A549 (cell line): ENCODE data around the gene FBXO28. TPM values are rescaled to one million over a fixed set of nuclear protein-coding genes. Genes with fewer than 3 reads are reported as not detected.

Experiments used
- ATAC-seq, 2 experiments: fragments of 200-7000 bp in 1 of 2; fragments of >200 bp in 1 of 2; cut with Nextera tagmentation in 1 of 2; cut with Tn5 transposase in 1 of 2; 3 replicates each; pipeline versions ENCODE4 v1.8.0 to v1.9.1; 2018 to 2020; ENCODE audit warnings: mild to moderate bottlenecking in 1 of 2, moderate library complexity in 1 of 2
- CTCF ChIA-PET: fragments of 300-600 bp; sonication (Branson Sonifier 250); formaldehyde crosslinking; extraction: SDS; loops from one replicate; lab custom pipeline; 2021; ENCODE audit warnings: antibody characterized with exemption, inconsistent platforms; lab: Yijun Ruan, JAX
- POLR2A ChIA-PET: fragments of 350-600 bp; formaldehyde crosslinking; extraction: SDS; loops from one replicate; lab custom pipeline; 2021; ENCODE audit warnings: antibody characterized with exemption, inconsistent platforms; lab: Yijun Ruan, JAX
- DNase-seq, 2 experiments: peaks; one replicate each; pipeline versions ENCODE4 v3.0.0 to v3.0.0-alpha.2; 2011 to 2016; ENCODE audit warnings: low read depth in 1 of 2, low spot score in 1 of 2
- FAIRE-seq: peaks from 2 replicates; lab custom pipeline; 2011; peaks lifted over from hg19 to GRCh38; lab: Jason Lieb, UNC
- H3K27ac ChIP-seq, 2 experiments: fragments of >200 bp; sonication (Bioruptor Twin); formaldehyde crosslinking; 3 replicates each; pipeline ENCODE4 v1.5.1; 2016 to 2017
- H3K4me1 ChIP-seq: fragments of >200 bp; sonication (Bioruptor Twin); formaldehyde crosslinking; 3 replicates; pipeline ENCODE4 v1.6.1; 2016
- H3K4me2 ChIP-seq: fragments of >200 bp; sonication (Bioruptor Twin); formaldehyde crosslinking; 3 replicates; pipeline ENCODE4 v1.6.1; 2016
- H3K4me3 ChIP-seq: fragments of >200 bp; sonication (Bioruptor Twin); formaldehyde crosslinking; 3 replicates; pipeline ENCODE4 v1.5.1; 2016
- H3K9me3 ChIP-seq: fragments of >200 bp; sonication (Bioruptor Twin); formaldehyde crosslinking; 3 replicates; pipeline ENCODE4 v1.6.1; 2016
- CBX2 ChIP-seq: fragments of 200-600 bp; sonication (generic); IDR thresholded peaks from 2 replicates; pipeline ENCODE4 v1.6.1; 2016; ENCODE audit warnings: low read depth, mild to moderate bottlenecking, borderline replicate concordance
- CBX8 ChIP-seq: fragments of 200-600 bp; sonication (generic); IDR thresholded peaks from 2 replicates; pipeline ENCODE4 v1.6.1; 2016
- CHD4 ChIP-seq: fragments of 200-600 bp; sonication (generic); IDR thresholded peaks from 2 replicates; pipeline ENCODE4 v1.6.1; 2016; ENCODE audit warnings: antibody characterized with exemption, mild to moderate bottlenecking, borderline replicate concordance
- ESRRA ChIP-seq: fragments of 150-350 bp; IDR thresholded peaks from 2 replicates; pipeline ENCODE4 v1.6.1; 2014; ENCODE audit warnings: mild to moderate bottlenecking, low read length, borderline replicate concordance
- FOSL2 ChIP-seq, 2 experiments: fragments of 450-650 bp in 1 of 2; fragments of >200 bp in 1 of 2; sonication (Bioruptor Twin) in 1 of 2; formaldehyde crosslinking; IDR thresholded peaks; 2 replicates each; pipeline versions ENCODE4 v1.5.0 to v1.6.1; 2016 to 2020; ENCODE audit warnings: mild to moderate bottlenecking in 1 of 2, moderate library complexity in 1 of 2
- GATA3 ChIP-seq: IDR thresholded peaks from 2 replicates; pipeline ENCODE4 v1.6.1; 2012; ENCODE audit warnings: borderline replicate concordance
- HDAC2 ChIP-seq: fragments of 200-600 bp; sonication (generic); IDR thresholded peaks from 2 replicates; pipeline ENCODE4 v1.6.1; 2016
- HEYL ChIP-seq: fragments of 250-450 bp; sonication (Bioruptor Pico); IDR thresholded peaks from 2 replicates; pipeline ENCODE4 v1.8.0; 2021; ENCODE audit warnings: mild to moderate bottlenecking, moderate library complexity
- HOXA7 ChIP-seq: fragments of 250-450 bp; sonication (Bioruptor Pico); IDR thresholded peaks from 2 replicates; pipeline ENCODE4 v1.5.0; 2020; ENCODE audit warnings: mild to moderate bottlenecking, moderate library complexity
- HOXB13 ChIP-seq: fragments of 250-450 bp; sonication (Bioruptor Pico); IDR thresholded peaks from 2 replicates; pipeline ENCODE4 v1.5.0; 2020; ENCODE audit warnings: low read depth, mild to moderate bottlenecking, moderate library complexity
- JUN ChIP-seq, 2 experiments: fragments of >200 bp; sonication (Bioruptor Twin); formaldehyde crosslinking; IDR thresholded peaks; 2 replicates in 1 of 2; 3 replicates in 1 of 2; pipeline ENCODE4 v1.6.1; 2016 to 2017
- JUNB ChIP-seq: fragments of >200 bp; sonication (Bioruptor Twin); formaldehyde crosslinking; IDR thresholded peaks from 2 replicates; pipeline ENCODE4 v1.6.1; 2016
- KDM1A ChIP-seq: fragments of 200-600 bp; sonication (generic); IDR thresholded peaks from 2 replicates; pipeline ENCODE4 v1.6.1; 2016; ENCODE audit warnings: low read depth, mild to moderate bottlenecking
- MAFK ChIP-seq: fragments of 450-650 bp; IDR thresholded peaks from 2 replicates; pipeline ENCODE4 v1.6.1; 2014; ENCODE audit not compliant: partially characterized antibody
- NFE2L2 ChIP-seq: fragments of 150-350 bp; conservative IDR thresholded peaks from 2 replicates; pipeline ENCODE4 v1.6.1; 2014; ENCODE audit warnings: low read length
- RAD21 ChIP-seq, 2 experiments: fragments of >200 bp in 1 of 2; sonication (Bioruptor Twin) in 1 of 2; formaldehyde crosslinking in 1 of 2; IDR thresholded peaks in 1 of 2; conservative IDR thresholded peaks in 1 of 2; 2 replicates in 1 of 2; 3 replicates in 1 of 2; pipeline ENCODE4 v1.6.1; 2012 to 2018; ENCODE audit warnings: inconsistent platforms in 1 of 2
- RARB ChIP-seq: fragments of 250-450 bp; sonication (Bioruptor Pico); IDR thresholded peaks from 2 replicates; pipeline ENCODE4 v1.8.0; 2021; ENCODE audit warnings: mild to moderate bottlenecking, moderate library complexity
- SMC3 ChIP-seq: fragments of >200 bp; sonication (Bioruptor Twin); formaldehyde crosslinking; IDR thresholded peaks from 3 replicates; pipeline ENCODE4 v1.6.1; 2018; ENCODE audit warnings: inconsistent platforms
- TP53 ChIP-seq: fragments of 250-450 bp; sonication (Bioruptor Pico); IDR thresholded peaks from 2 replicates; pipeline ENCODE4 v1.5.0; 2021; ENCODE audit warnings: mild to moderate bottlenecking, moderate library complexity
- ZFP36 ChIP-seq: fragments of 450-650 bp; IDR thresholded peaks from 2 replicates; pipeline ENCODE4 v1.6.1; 2014; ENCODE audit warnings: borderline replicate concordance; ENCODE audit not compliant: partially characterized antibody
- ZNF302 ChIP-seq: fragments of 250-450 bp; sonication (Bioruptor Pico); IDR thresholded peaks from 2 replicates; pipeline ENCODE4 v1.9.0; 2021; ENCODE audit warnings: inconsistent platforms, mild to moderate bottlenecking, moderate library complexity
- WGBS: methylation state at CpG from one replicate; pipeline ENCODE4 v1.1.6; 2017; ENCODE audit errors: missing lambda C conversion rate; 5-methylcytosine and 5-hydroxymethylcytosine counted together
- polyA plus RNA-seq, 4 experiments: library from polyadenylated mRNA; depleted of rRNA in 3 of 4; stranded (reverse); fragments of >200 nt; fragmentation: RNase III in 1 of 4; extraction: RNeasy Plus Mini Kit Qiagen cat#74134 plus additional on column Dnase treatment in 1 of 4; gene quantifications; 2 replicates in 3 of 4; 3 replicates in 1 of 4; pipeline ENCODE4 v1.2.3, GENCODE V29; 2011 to 2017
- TF ChIP-seq, protein P1 (sequence below): fragments of 150-350 bp; IDR thresholded peaks from 2 replicates; pipeline ENCODE4 v1.6.1; 2014; ENCODE audit warnings: low read depth, mild to moderate bottlenecking, low read length
- TF ChIP-seq, protein P2 (sequence below): IDR thresholded peaks from 2 replicates; pipeline ENCODE4 v1.6.1; 2012
- TF ChIP-seq, protein P3 (sequence below): fragments of >200 bp; sonication (Bioruptor Twin); formaldehyde crosslinking; IDR thresholded peaks from 2 replicates; pipeline ENCODE4 v1.6.1; 2016
- TF ChIP-seq, protein P4 (sequence below): IDR thresholded peaks from 2 replicates; pipeline ENCODE4 v1.6.1; 2012; ENCODE audit warnings: low read depth, borderline replicate concordance
- TF ChIP-seq, protein P5 (sequence below): fragments of >200 bp; sonication (Bioruptor Twin); formaldehyde crosslinking; IDR thresholded peaks from 3 replicates; pipeline ENCODE4 v1.5.1; 2016
- TF ChIP-seq, protein P6 (sequence below): IDR thresholded peaks from 2 replicates; pipeline ENCODE4 v1.6.1; 2012

The FBXO28 gene
- polyA plus RNA-seq, 2 of the 4 experiments (the other 2 are of a cell fraction) = 19.1 to 31.5 TPM

DNA sequence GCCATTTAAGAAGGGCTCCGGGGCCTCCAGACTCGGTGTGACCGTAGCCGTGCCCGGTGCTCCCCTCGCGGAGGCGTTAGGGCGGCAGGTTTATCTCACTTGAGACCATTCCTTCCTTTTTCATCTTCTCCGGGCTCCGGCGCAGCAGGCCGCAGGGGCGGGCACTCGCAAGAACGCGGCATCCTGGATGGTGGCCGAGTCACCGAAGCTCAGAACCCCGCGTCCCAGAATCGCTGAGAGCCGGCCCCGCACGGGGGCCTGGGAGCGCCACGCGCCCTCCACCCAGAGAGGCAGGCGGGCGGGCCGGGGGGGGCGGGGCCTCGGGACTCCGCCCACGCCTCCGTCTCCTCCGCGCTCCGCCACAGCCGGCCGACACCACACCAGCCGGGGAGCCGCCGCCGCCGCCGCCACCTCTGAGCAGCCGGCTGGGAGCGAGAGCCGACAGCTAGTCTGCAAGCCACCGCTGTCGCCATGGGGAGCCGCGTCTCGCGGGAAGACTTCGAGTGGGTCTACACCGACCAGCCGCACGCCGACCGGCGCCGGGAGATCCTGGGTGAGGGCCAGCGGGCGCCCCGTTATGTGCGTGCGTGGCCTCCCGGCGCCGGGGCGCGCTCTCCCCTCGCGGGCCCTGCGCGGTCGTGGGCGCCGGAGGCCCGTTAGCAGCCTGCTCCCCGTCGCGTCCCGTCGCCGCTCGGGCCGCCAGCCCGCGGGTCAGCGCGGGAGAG, 69.1 kb downstream of the FBXO28 start, which contains the start of gene DEGS1 (continued):
- TF ChIP-seq, protein P1, sequence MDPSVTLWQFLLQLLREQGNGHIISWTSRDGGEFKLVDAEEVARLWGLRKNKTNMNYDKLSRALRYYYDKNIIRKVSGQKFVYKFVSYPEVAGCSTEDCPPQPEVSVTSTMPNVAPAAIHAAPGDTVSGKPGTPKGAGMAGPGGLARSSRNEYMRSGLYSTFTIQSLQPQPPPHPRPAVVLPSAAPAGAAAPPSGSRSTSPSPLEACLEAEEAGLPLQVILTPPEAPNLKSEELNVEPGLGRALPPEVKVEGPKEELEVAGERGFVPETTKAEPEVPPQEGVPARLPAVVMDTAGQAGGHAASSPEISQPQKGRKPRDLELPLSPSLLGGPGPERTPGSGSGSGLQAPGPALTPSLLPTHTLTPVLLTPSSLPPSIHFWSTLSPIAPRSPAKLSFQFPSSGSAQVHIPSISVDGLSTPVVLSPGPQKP = no peak
- TF ChIP-seq ZFP36 = no peak
- TF ChIP-seq, protein P2, sequence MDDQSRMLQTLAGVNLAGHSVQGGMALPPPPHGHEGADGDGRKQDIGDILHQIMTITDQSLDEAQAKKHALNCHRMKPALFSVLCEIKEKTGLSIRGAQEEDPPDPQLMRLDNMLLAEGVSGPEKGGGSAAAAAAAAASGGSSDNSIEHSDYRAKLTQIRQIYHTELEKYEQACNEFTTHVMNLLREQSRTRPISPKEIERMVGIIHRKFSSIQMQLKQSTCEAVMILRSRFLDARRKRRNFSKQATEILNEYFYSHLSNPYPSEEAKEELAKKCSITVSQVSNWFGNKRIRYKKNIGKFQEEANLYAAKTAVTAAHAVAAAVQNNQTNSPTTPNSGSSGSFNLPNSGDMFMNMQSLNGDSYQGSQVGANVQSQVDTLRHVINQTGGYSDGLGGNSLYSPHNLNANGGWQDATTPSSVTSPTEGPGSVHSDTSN = no peak
- TF ChIP-seq CHD4 = no peak
- TF ChIP-seq, protein P3, sequence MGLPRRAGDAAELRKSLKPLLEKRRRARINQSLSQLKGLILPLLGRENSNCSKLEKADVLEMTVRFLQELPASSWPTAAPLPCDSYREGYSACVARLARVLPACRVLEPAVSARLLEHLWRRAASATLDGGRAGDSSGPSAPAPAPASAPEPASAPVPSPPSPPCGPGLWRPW = no peak
- no peak for TF ChIP-seq ESRRA
- TF ChIP-seq NFE2L2 = no peak
- TF ChIP-seq HOXA7 (CRISPR knock-in tag) = no peak
- TF ChIP-seq, protein P4, sequence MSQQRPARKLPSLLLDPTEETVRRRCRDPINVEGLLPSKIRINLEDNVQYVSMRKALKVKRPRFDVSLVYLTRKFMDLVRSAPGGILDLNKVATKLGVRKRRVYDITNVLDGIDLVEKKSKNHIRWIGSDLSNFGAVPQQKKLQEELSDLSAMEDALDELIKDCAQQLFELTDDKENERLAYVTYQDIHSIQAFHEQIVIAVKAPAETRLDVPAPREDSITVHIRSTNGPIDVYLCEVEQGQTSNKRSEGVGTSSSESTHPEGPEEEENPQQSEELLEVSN = no peak
- TF ChIP-seq JUNB = no peak
- TF ChIP-seq HEYL (CRISPR knock-in tag) = no peak
- TF ChIP-seq JUN (IDR thresholded peaks at IDR 0.05) = peak; percentile 65 to 93; a peak in 4 of 5 replicates
- no peak for TF ChIP-seq HOXB13
- no peak for TF ChIP-seq GATA3
- no peak for TF ChIP-seq ZNF302

DNA sequence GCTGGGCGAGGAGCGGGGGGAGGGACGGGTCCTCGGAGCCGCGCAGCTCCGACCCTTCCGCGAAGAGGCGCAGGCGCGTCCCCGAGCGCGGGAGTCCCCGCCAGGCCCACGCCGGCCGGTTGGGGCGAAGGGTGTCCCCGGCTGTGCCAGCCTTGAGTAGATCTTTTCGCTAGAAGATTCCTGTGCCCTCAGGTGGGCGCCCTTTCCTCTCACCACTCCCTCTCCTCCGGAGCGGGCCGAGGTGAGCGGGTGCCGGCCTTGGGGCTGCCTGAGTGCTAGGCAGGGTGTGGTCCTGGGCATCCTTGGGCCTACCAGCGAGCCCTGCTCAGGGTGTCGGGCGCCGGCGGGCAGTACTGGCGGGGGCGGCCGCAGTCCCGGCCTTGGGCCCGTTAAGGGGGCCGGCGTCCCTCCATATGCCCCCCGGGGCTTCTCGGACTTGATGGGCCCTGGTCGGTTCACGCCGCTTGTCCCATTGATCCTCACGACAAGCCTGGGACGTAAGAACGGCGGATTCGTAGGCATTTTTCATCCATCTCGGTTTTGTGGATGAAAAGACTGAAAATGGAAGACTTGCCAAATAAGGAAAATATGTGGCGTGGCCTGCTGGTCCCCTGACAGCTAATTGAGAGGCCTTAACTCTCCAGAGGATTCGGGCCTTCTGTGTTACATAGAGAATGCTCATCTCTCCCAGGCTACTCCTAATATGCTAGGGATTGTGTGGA, 69.8 kb downstream of the FBXO28 start:
- POLR2A ChIA-PET = interaction anchor here (1.0 to 2.2 kb wide), 7 partner anchors 9 to 476 kb away, joined by 3 to 11 read pairs (median 4); partner anchors contain the start of genes NVL and WDR26
- H3K4me1 ChIP-seq = peaks cover 11% of the 10 kb centered on the region; the same call in 2 of the 3 replicates
- DNase-seq (peak; percentile 53 to 64), ATAC-seq (peak; percentile 83 to 85), FAIRE-seq (no peak)
- WGBS = 3% methylated on average over 34 of the region's 53 CpGs
- H3K4me3 ChIP-seq = peak overlapping the region; percentile 93
- H3K27ac ChIP-seq = peak overlapping the region; percentile 96 to 97
- CTCF ChIA-PET = interaction anchor here (0.8 to 2.0 kb wide), 5 partner anchors 14 to 117 kb away, joined by 3 to 6 read pairs (median 5); no protein-coding TSS in a partner anchor
- H3K4me2 ChIP-seq = peak overlapping the region; percentile 76
- peaks cover 4% of the 10 kb centered on the region; the same call in 1 of the 3 replicates for H3K9me3 ChIP-seq
- TF ChIP-seq RAD21 (conservative IDR thresholded peaks at IDR 0.05 in 1 of 2, IDR thresholded peaks at IDR 0.05 in 1 of 2) = no peak
- TF ChIP-seq, protein P5, sequence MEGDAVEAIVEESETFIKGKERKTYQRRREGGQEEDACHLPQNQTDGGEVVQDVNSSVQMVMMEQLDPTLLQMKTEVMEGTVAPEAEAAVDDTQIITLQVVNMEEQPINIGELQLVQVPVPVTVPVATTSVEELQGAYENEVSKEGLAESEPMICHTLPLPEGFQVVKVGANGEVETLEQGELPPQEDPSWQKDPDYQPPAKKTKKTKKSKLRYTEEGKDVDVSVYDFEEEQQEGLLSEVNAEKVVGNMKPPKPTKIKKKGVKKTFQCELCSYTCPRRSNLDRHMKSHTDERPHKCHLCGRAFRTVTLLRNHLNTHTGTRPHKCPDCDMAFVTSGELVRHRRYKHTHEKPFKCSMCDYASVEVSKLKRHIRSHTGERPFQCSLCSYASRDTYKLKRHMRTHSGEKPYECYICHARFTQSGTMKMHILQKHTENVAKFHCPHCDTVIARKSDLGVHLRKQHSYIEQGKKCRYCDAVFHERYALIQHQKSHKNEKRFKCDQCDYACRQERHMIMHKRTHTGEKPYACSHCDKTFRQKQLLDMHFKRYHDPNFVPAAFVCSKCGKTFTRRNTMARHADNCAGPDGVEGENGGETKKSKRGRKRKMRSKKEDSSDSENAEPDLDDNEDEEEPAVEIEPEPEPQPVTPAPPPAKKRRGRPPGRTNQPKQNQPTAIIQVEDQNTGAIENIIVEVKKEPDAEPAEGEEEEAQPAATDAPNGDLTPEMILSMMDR = 0 out of 3 replicates have a peak, but pooled peaks have one; percentile 15
- TF ChIP-seq JUNB = no peak
- TF ChIP-seq RARB = no peak
- no peak for TF ChIP-seq ZFP36
- no peak for TF ChIP-seq CBX2
- TF ChIP-seq TP53 (CRISPR knock-in tag) = no peak
- TF ChIP-seq HDAC2 = no peak
- TF ChIP-seq CBX8 = no peak
- TF ChIP-seq, protein P4 = peak; percentile 93
- no peak for TF ChIP-seq MAFK
- TF ChIP-seq KDM1A = no peak
- TF ChIP-seq, protein P2 = no peak
- 0 out of 5 replicates have a peak, but pooled peaks of 1 of the 2 experiments have one; percentile 15 for TF ChIP-seq JUN (IDR thresholded peaks at IDR 0.05)
- TF ChIP-seq SMC3 = no peak
- TF ChIP-seq FOSL2 (IDR thresholded peaks at IDR 0.05) = no peak
- TF ChIP-seq FOSL2 (CRISPR knock-in tag; IDR thresholded peaks at IDR 0.05) = no peak
- no peak for TF ChIP-seq HEYL (CRISPR knock-in tag)
- TF ChIP-seq, protein P6, sequence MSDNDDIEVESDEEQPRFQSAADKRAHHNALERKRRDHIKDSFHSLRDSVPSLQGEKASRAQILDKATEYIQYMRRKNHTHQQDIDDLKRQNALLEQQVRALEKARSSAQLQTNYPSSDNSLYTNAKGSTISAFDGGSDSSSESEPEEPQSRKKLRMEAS = peak; percentile 68
